Measurements from ENCODE around the gene CELF4.

The CELF4 gene

DNA sequence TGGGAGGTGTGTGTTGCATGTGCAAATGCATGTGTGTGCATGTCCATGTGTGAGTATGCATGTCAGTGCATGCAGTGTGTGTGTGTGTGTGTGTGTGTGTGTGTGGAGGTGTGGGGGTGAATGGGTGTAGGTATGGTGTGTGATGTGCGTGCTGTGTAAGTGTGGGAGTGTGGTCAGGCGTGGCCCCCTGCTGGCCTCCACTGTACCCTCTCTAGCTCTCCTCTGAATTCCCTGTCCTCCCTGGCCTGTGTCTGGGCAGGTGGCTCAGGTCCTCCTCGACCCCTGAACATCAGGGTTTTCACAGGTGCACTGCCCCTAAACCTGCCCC is 230.2 kb downstream of the CELF4 start:
- TF ChIP-seq GABPA (IDR thresholded peaks at IDR 0.05; ENCODE audit: low read depth) (no peak), POLR2AphosphoS5 (IDR thresholded peaks at IDR 0.05; ENCODE audit: low read depth) (no peak), REST (IDR thresholded peaks at IDR 0.05; ENCODE audit: insufficient replicate concordance, low read depth) (no peak), SPI1 (IDR thresholded peaks at IDR 0.05; ENCODE audit: borderline replicate concordance, low read depth) (no peak)
- TF ChIP-seq, protein P1, sequence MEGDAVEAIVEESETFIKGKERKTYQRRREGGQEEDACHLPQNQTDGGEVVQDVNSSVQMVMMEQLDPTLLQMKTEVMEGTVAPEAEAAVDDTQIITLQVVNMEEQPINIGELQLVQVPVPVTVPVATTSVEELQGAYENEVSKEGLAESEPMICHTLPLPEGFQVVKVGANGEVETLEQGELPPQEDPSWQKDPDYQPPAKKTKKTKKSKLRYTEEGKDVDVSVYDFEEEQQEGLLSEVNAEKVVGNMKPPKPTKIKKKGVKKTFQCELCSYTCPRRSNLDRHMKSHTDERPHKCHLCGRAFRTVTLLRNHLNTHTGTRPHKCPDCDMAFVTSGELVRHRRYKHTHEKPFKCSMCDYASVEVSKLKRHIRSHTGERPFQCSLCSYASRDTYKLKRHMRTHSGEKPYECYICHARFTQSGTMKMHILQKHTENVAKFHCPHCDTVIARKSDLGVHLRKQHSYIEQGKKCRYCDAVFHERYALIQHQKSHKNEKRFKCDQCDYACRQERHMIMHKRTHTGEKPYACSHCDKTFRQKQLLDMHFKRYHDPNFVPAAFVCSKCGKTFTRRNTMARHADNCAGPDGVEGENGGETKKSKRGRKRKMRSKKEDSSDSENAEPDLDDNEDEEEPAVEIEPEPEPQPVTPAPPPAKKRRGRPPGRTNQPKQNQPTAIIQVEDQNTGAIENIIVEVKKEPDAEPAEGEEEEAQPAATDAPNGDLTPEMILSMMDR (IDR thresholded peaks at IDR 0.05; ENCODE audit: insufficient read depth, low read length): no peak
- H3K27me3 ChIP-seq (ENCODE audit: insufficient read depth, poor library complexity, severe bottlenecking): no peaks in the 10 kb centered on the region
- H3K4me3 ChIP-seq (replicated peaks; ENCODE audit: insufficient read depth, low read length): no peak overlapping the region
- DNase-seq (ENCODE audit: low read depth in 1 of 2, low spot score in 1 of 2): no peak
- no peak overlapping the region for H3K27ac ChIP-seq (replicated peaks)

GRCh38 chr18:37334631-37335408 is 230.8 kb downstream of the CELF4 start:
- Histone ChIP-seq H3K4me3 (replicated peaks; ENCODE audit: insufficient read depth, low read length) (no peak overlapping the region), H3K27ac (replicated peaks) (no peak overlapping the region), H3K27me3 (ENCODE audit: insufficient read depth, poor library complexity, severe bottlenecking) (no peaks in the 10 kb centered on the region)
- no peak for DNase-seq (ENCODE audit: low read depth in 1 of 2, low spot score in 1 of 2)
- TF ChIP-seq REST (IDR thresholded peaks at IDR 0.05; ENCODE audit: insufficient replicate concordance, low read depth): no peak
- no peak for TF ChIP-seq SPI1 (IDR thresholded peaks at IDR 0.05; ENCODE audit: borderline replicate concordance, low read depth)
- TF ChIP-seq, protein P1 (IDR thresholded peaks at IDR 0.05; ENCODE audit: insufficient read depth, low read length): no peak
- TF ChIP-seq GABPA (IDR thresholded peaks at IDR 0.05; ENCODE audit: low read depth): no peak
- TF ChIP-seq POLR2AphosphoS5 (IDR thresholded peaks at IDR 0.05; ENCODE audit: low read depth): no peak

DNA sequence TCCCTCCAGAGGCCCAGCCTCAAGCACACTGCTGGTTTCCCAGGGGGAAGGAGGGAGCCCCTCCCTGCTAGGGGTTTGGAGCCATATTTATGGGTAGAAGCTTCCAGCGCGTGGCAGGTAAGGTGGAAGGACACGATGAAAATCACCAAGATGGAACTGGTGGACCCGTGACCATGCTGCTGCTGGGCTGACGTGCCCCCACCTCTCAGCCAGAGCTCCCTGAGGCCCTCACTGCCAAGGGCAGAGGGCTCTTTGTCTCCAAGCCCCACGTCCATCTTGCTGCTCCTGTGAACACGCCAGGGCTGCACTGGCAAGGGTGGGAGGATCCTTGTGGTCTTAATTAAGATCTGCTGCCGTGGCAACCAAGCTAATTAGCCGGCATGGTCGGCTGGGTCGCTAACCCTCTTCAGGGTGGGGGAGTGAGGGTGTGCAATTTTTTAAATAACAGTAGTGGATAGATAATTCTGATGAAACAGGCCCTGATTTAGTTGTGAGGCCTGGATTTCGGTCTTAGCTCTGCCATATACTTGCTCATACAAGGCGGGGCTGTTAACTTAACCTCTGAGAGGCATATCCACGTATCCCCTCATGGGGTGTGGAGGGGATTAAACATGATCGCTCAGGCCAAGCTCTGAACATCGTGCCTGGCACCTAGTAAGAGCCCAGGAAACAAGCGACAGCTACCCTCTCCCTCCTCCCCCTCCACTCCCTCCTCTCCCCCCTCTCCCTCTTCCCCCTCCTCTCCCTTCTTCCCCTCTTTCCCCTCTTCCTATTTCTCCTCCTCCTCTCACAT is 232.8 kb downstream of the CELF4 start:
- DNase-seq (ENCODE audit: low read depth in 1 of 2, low spot score in 1 of 2): no peak
- Histone ChIP-seq H3K27ac (replicated peaks) (no peak overlapping the region), H3K4me3 (replicated peaks; ENCODE audit: insufficient read depth, low read length) (no peak overlapping the region), H3K27me3 (ENCODE audit: insufficient read depth, poor library complexity, severe bottlenecking) (no peaks in the 10 kb centered on the region)
- TF ChIP-seq GABPA (IDR thresholded peaks at IDR 0.05; ENCODE audit: low read depth): no peak
- TF ChIP-seq, protein P1 (IDR thresholded peaks at IDR 0.05; ENCODE audit: insufficient read depth, low read length): no peak
- TF ChIP-seq REST (IDR thresholded peaks at IDR 0.05; ENCODE audit: insufficient replicate concordance, low read depth): no peak
- TF ChIP-seq SPI1 (IDR thresholded peaks at IDR 0.05; ENCODE audit: borderline replicate concordance, low read depth): no peak
- TF ChIP-seq POLR2AphosphoS5 (IDR thresholded peaks at IDR 0.05; ENCODE audit: low read depth): no peak
